Neural crest cell (in vitro differentiated cells): ENCODE measurements around the gene CLIC1. TPM values are rescaled to one million over a fixed set of nuclear protein-coding genes. Genes with fewer than 3 reads are reported as not detected.

Experiments
- DNase-seq: peaks from one replicate; pipeline ENCODE4 v3.0.0; 2021; ENCODE audit warnings: low read depth, mixed read lengths, low spot score
- H3K27ac Mint-ChIP-seq: one replicate; pipeline ENCODE4 v1.8.0; 2021; ENCODE audit warnings: mild to moderate bottlenecking, mixed read lengths; ENCODE audit not compliant: unreplicated experiment
- H3K27me3 Mint-ChIP-seq: 2 replicates; pipeline ENCODE4 v1.8.0; 2021; ENCODE audit warnings: low read depth, mild to moderate bottlenecking, mixed read lengths
- H3K36me3 Mint-ChIP-seq: 2 replicates; pipeline ENCODE4 v1.8.0; 2021; ENCODE audit warnings: low read depth, mild to moderate bottlenecking, mixed read lengths
- H3K4me1 Mint-ChIP-seq: 2 replicates; pipeline ENCODE4 v1.8.0; 2021; ENCODE audit warnings: mixed read lengths
- H3K4me3 Mint-ChIP-seq: one replicate; pipeline ENCODE4 v1.8.0; 2021; ENCODE audit warnings: mild to moderate bottlenecking, mixed read lengths
- H3K9me3 Mint-ChIP-seq: 2 replicates; pipeline ENCODE4 v1.8.0; 2021; ENCODE audit warnings: mixed read lengths
- total RNA-seq: library from RNA; stranded (reverse); gene quantifications from 2 replicates; pipeline ENCODE4 v1.2.1, GENCODE V29; 2021
- TF ChIP-seq, protein P1 (sequence below): fragments of 200-600 bp; sonication (generic); conservative IDR thresholded peaks from 2 replicates; pipeline ENCODE4 v1.5.0; 2021; ENCODE audit warnings: antibody characterized with exemption, mild to moderate bottlenecking

Gene CLIC1
- total RNA-seq, 1 donor from 2014 or later, result 313 TPM

DNA sequence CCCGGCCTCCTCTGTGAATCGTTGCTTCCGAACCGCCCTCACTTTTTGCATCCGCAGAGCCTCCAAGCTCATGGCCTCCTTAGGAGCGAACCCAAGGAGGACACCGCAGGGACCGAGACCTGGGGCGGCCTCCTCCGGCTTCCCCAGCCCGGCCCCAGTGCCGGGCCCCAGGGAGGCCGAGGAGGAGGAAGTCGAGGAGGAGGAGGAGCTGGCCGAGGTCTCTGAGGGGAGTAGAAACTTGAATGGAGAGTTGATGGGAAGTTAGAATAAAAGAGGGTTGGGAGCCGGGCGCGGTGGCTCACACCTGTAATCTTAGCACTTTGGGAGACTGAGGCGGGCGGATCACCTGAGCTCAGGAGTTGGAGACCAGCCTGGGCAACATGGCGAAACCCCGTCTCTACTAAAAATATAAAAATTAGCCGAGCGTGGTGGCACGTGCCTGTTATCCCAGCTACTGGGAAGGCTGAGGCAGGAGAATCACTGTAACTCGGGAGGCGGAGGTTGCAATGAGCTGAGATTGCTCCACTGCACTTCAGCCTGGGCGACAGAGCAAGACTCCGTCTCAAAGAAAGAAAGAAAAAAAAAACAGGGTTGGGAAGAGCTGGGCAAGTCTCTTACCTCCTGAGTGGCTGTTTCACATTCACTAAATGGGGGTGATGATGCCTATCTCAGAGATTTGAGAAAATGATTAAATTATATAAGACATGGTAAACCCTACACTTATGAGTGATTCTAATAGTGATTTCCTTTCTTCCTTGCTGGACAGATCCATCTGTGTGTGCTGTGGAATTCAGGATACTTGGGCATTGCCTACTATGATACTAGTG lies 4.3 kb upstream of the CLIC1 start:
- Mint-ChIP-seq H3K27me3 (no peaks in the 10 kb centered on the region), H3K9me3 (no peaks in the 10 kb centered on the region), H3K4me1 (peaks cover 79% of the 10 kb centered on the region), H3K36me3 (peaks cover 11% of the 10 kb centered on the region), H3K27ac (peak overlapping the region; percentile 99), H3K4me3 (peak overlapping the region; percentile 93)
- DNase-seq, result no peak
- TF ChIP-seq, protein P1, sequence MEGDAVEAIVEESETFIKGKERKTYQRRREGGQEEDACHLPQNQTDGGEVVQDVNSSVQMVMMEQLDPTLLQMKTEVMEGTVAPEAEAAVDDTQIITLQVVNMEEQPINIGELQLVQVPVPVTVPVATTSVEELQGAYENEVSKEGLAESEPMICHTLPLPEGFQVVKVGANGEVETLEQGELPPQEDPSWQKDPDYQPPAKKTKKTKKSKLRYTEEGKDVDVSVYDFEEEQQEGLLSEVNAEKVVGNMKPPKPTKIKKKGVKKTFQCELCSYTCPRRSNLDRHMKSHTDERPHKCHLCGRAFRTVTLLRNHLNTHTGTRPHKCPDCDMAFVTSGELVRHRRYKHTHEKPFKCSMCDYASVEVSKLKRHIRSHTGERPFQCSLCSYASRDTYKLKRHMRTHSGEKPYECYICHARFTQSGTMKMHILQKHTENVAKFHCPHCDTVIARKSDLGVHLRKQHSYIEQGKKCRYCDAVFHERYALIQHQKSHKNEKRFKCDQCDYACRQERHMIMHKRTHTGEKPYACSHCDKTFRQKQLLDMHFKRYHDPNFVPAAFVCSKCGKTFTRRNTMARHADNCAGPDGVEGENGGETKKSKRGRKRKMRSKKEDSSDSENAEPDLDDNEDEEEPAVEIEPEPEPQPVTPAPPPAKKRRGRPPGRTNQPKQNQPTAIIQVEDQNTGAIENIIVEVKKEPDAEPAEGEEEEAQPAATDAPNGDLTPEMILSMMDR, result no peak

DNA sequence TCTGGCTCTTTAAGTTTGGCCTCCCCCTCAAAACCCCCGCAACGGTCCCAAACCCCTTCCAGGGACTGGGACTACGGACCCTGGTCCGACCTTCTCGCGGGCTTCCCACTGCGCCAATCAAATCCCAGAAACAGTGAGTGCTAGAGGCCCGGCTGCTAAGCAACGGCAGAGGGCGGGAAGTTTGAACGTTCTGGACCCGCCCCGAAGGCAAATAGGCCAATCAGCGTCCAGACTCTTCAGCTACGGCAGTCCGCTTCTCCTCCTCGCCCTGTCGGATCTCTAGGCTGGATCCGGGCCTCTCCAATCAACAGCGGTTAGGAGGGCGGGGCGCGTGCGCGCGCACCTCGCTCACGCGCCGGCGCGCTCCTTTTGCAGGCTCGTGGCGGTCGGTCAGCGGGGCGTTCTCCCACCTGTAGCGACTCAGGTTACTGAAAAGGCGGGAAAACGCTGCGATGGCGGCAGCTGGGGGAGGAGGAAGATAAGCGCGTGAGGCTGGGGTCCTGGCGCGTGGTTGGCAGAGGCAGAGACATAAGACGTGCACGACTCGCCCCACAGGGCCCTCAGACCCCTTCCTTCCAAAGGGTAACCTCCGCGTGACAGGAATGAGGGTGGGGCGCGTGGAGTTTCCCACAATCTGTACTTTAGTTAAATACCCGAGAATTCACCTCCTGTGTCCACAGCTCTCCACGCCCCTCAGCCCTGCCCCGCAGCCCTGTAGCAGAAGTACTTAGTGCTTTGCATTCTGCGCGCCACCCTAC lies 3.5 kb upstream of the CLIC1 start, which contains the start of gene MSH5:
Gene MSH5, plus strand, starts transcription at position 367 of the 758 bp plus-strand sequence. CDS start 462 bp downstream, outside the sequence.
- DNase-seq, result peak; percentile 95
- H3K4me3 Mint-ChIP-seq, result peak within 1 kb of the TSS; percentile 93
- peak within 1 kb of the TSS; percentile 99 for H3K27ac Mint-ChIP-seq
- TF ChIP-seq, protein P1, result no peak
- H3K36me3 Mint-ChIP-seq, result peaks cover 11% of the 10 kb centered on the region
- no peaks in the 10 kb centered on the region for H3K27me3 Mint-ChIP-seq
- H3K9me3 Mint-ChIP-seq, result no peaks in the 10 kb centered on the region
- peaks cover 80% of the 10 kb centered on the region for H3K4me1 Mint-ChIP-seq

DNA sequence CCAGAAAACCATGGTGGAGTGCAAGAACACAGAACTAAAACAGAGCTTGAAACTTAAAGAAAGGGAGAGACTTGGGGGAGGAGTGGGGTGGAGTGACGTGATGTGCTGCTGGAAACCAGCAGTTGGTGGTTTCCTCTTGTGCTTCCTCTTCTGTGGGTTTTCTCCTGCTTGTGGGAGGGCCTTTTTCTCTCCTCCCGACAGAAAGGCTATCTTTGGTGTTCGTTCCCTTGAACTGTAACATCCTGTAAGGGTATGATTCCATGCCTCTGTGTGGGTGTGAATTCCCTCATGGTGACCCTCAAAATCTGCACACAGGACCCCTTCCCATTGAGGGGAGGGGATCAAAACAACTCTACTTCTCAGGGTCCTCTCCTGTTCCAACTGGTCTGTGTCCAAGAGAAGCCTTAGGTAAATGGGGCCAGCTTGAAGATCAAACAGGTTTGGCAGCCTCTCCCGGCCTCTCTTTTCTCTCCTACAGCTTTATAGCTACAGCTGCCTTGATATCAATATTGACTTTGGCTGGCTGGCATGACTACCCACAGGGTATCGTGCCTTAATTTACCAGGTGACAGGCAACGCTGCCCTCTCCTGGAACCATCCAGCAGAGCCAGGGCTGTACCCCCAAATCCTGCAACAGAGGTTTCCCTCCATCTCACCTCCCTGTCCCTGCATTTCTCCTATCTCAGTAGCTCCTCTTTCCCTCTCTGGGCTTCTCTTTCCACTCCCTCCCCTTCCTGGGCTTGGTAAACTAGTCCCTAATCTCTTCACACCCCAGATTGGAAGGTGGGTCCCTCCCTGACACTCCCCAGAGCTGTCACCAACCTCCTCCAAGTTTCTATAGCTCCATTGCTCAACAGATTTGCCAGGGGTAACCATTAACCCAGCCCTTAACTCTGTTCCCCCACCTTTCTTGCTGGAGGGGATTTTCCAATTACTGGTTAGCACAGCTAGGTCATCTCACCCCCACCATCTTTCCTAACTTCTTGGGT lies 2.0 kb upstream of the CLIC1 start:
- TF ChIP-seq, protein P1, result peak; percentile 30
- H3K27me3 Mint-ChIP-seq, result no peaks in the 10 kb centered on the region
- H3K4me1 Mint-ChIP-seq, result peaks cover 86% of the 10 kb centered on the region
- no peaks in the 10 kb centered on the region for H3K9me3 Mint-ChIP-seq
- peak overlapping the region; percentile 93 for H3K4me3 Mint-ChIP-seq
- H3K27ac Mint-ChIP-seq, result peak overlapping the region; percentile 100
- no peak for DNase-seq
- peaks cover 9% of the 10 kb centered on the region for H3K36me3 Mint-ChIP-seq

DNA sequence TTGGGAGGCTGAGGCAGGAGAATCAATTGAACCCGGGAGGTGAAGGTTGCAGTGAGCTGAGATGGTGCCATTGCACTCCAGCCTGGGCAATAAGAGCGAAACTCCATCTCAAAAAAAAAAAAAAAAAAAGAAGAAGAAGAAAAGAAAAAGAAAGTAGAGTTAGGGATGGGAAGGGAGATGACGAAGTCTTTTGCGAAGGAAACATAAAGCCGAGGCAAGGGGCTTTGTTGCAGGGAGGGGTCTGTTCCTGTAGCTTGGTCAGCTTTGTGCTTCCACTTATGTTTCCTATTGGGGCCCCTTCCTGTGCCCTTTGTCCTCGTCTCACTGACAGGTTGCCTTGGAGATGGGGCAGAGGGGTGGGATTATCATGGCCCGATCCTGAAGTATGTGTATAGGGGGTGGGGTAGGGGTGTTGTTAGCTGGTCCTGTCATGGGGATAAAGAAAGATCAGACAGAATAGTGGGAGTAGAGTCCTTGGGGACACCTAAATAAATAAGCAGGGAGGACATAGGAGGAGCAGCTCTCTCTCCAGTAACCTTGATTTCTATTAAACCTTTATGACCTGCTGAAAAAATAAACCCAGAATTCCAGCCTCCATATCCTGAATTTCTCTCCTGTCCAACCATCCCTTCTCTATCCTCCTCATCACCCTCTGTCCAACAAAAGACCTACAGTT lies 1.1 kb upstream of the CLIC1 start:
- Mint-ChIP-seq H3K4me3 (peak overlapping the region; percentile 93), H3K4me1 (peaks cover 84% of the 10 kb centered on the region), H3K27me3 (no peaks in the 10 kb centered on the region), H3K27ac (peak overlapping the region; percentile 100), H3K36me3 (peaks cover 9% of the 10 kb centered on the region), H3K9me3 (no peaks in the 10 kb centered on the region)
- no peak for DNase-seq
- TF ChIP-seq, protein P1, result no peak
